ENCODE data around the gene TMEM41B.

GRCh38 chr11:9249252-9249651, 65.1 kb downstream of the TMEM41B start:
- TF ChIP-seq POLR2AphosphoS5 (IDR thresholded peaks at IDR 0.05; ENCODE audit: low read depth, low read length) (no peak), TAF1 (IDR thresholded peaks at IDR 0.05; ENCODE audit: borderline replicate concordance, insufficient read depth, low read length) (no peak), SIN3A (IDR thresholded peaks at IDR 0.05; ENCODE audit: borderline replicate concordance, insufficient read depth, low read length) (no peak)

All from PFSK-1 (cell line).